Esophagus muscularis mucosa (tissue), 4 donors: Measurements from ENCODE around the gene HADHB. TPM values are rescaled to one million over a fixed set of nuclear protein-coding genes. Genes with fewer than 3 reads are reported as not detected.
A peak's percentile ranks its signal among the peaks of the same experiment; 100 is the strongest.
"Not testable (repeated sequence)": the region's sequence is repeated elsewhere in the genome, so short reads cannot be mapped to it uniquely, and the experiment has no call there.

Source experiments
- DNase-seq: peaks from one replicate; pipeline ENCODE4 v3.0.0-alpha.2; 2017; ENCODE audit errors: extremely low spot score
- H3K27ac ChIP-seq, 4 donors: fragments of 200-600 bp; sonication (generic); replicated peaks in 1 of 4; 1 replicate in 3 of 4; 2 replicates in 1 of 4; pipeline ENCODE4 v1.5.1; 2016 to 2019; ENCODE audit warnings: mild to moderate bottlenecking in 1 of 4
- H3K27me3 ChIP-seq, 4 donors: fragments of 200-600 bp; sonication (generic); one replicate each; pipeline versions ENCODE4 v1.5.1 to v1.6.0; 2016 to 2019
- H3K36me3 ChIP-seq, 4 donors: fragments of 200-600 bp; sonication (generic); one replicate each; pipeline ENCODE4 v1.5.1; 2016 to 2019
- H3K4me1 ChIP-seq, 4 donors: fragments of 200-600 bp; sonication (generic); one replicate each; pipeline ENCODE4 v1.5.1; 2016 to 2019
- H3K4me3 ChIP-seq, 4 donors: fragments of 200-600 bp; sonication (generic); 1 replicate in 2 of 4; 2 replicates in 2 of 4; pipeline ENCODE4 v1.5.1; 2016 to 2019; ENCODE audit warnings: mild to moderate bottlenecking in 4 of 4, moderate library complexity in 1 of 4
- H3K9me3 ChIP-seq, 4 donors: fragments of 200-600 bp; sonication (generic); 1 replicate in 3 of 4; 2 replicates in 1 of 4; pipeline ENCODE4 v1.5.1; 2016 to 2019
- CTCF ChIP-seq, 3 experiments: fragments of 200-600 bp in 2 of 3; fragments of 450-650 bp in 1 of 3; sonication (generic) in 2 of 3; IDR thresholded peaks; one replicate each; pipeline ENCODE4 v1.5.1; 2017 to 2019; ENCODE audit warnings: antibody characterized with exemption in 3 of 3, mild to moderate bottlenecking in 2 of 3, moderate library complexity in 1 of 3
- EP300 ChIP-seq: sonication (generic); formaldehyde crosslinking; IDR thresholded peaks from one replicate; pipeline ENCODE4 v1.6.1; 2017; ENCODE audit warnings: antibody characterized with exemption
- POLR2A ChIP-seq: fragments of 450-650 bp; IDR thresholded peaks from one replicate; pipeline ENCODE4 v1.6.1; 2017; ENCODE audit warnings: antibody characterized with exemption, moderate library complexity, mild to moderate bottlenecking, low read depth
- POLR2AphosphoS5 ChIP-seq, 2 donors: sonication (generic); formaldehyde crosslinking; IDR thresholded peaks; one replicate each; pipeline ENCODE4 v1.6.1; 2017; ENCODE audit warnings: antibody characterized with exemption in 2 of 2
- WGBS: methylation state at CpG from one replicate; pipeline ENCODE4 v1.1.5; 2018; 5-methylcytosine and 5-hydroxymethylcytosine counted together
- intact Hi-C: fragments of 100-400 bp; cut with DNase I; formaldehyde crosslinking; loops from one replicate; pipeline ENCODE4 v1.15.1; 2023
- total RNA-seq, 4 donors: library from RNA; depleted of rRNA; stranded (reverse); fragments of >200 nt; gene quantifications; one replicate each; pipeline versions ENCODE4 v1.1.0 to v1.2.1, GENCODE V29; 2016

The HADHB gene
- total RNA-seq, 4 donors from 2014 or later: 163 to 399 (median 192) TPM

GRCh38 chr2:26268213-26268612, 23.5 kb downstream of the HADHB start:
- DNase-seq: no peak
- Histone ChIP-seq H3K4me1 (peaks cover 13 to 20% (median 15%) of the 10 kb centered on the region in 4 donors), H3K36me3 (peaks cover 7 to 64% (median 40%) of the 10 kb centered on the region in 4 donors), H3K9me3 (no peaks in the 10 kb centered on the region), H3K27ac (no peak overlapping the region), H3K27me3 (no peaks in the 10 kb centered on the region), H3K4me3 (no peak overlapping the region)
- TF ChIP-seq EP300 (no peak), POLR2A (no peak), POLR2AphosphoS5 (IDR thresholded peaks at IDR 0.05) (no peak), CTCF (IDR thresholded peaks at IDR 0.05) (no peak)
- intact Hi-C loops: no loop called here
- 93% methylated on average over 4 of the region's 4 CpGs for whole genome bisulfite sequencing

GRCh38 chr2:26268670-26269385, 24.1 kb downstream of the HADHB start:
- H3K4me3 ChIP-seq, H3K9me3 ChIP-seq, H3K27me3 ChIP-seq, intact Hi-C loops, DNase-seq: not testable (repeated sequence)
- 82% methylated on average over 12 of the region's 12 CpGs for WGBS
- peak overlapping the region in 2 of 4 donors; percentile 8 to 35 for H3K27ac ChIP-seq
- H3K4me1 ChIP-seq: peaks cover 19 to 23% (median 21%) of the 10 kb centered on the region in 4 donors
- peaks cover 7 to 58% (median 34%) of the 10 kb centered on the region in 4 donors for H3K36me3 ChIP-seq

GRCh38 chr2:26269571-26270158, 24.9 kb downstream of the HADHB start:
- Histone ChIP-seq H3K9me3 (no peaks in the 10 kb centered on the region), H3K4me1 (peaks cover 25 to 30% (median 28%) of the 10 kb centered on the region in 4 donors), H3K27ac (peak overlapping the region in 3 of 4 donors; percentile 8 to 45 (median 35)), H3K27me3 (no peaks in the 10 kb centered on the region), H3K36me3 (peaks cover 7 to 50% (median 26%) of the 10 kb centered on the region in 4 donors), H3K4me3 (no peak overlapping the region)
- DNase-seq: no peak
- no peak for TF ChIP-seq EP300
- no peak for TF ChIP-seq POLR2A
- TF ChIP-seq CTCF (IDR thresholded peaks at IDR 0.05): no peak
- TF ChIP-seq POLR2AphosphoS5 (IDR thresholded peaks at IDR 0.05): no peak
- intact Hi-C loops: no loop called here
- 86% methylated on average over 6 of the region's 6 CpGs for WGBS

GRCh38 chr2:26270373-26270772, 25.6 kb downstream of the HADHB start:
- peak overlapping the region in 3 of 4 donors; percentile 8 to 45 (median 35) for H3K27ac ChIP-seq
- no peaks in the 10 kb centered on the region for H3K27me3 ChIP-seq

GRCh38 chr2:26273501-26273900, 28.8 kb downstream of the HADHB start:
- peaks cover 4 to 56% (median 35%) of the 10 kb centered on the region in 4 donors for H3K36me3 ChIP-seq
- WGBS: 79% methylated on average over 2 of the region's 2 CpGs
- DNase-seq: no peak
- no peak overlapping the region for H3K4me3 ChIP-seq
- no peaks in the 10 kb centered on the region for H3K9me3 ChIP-seq
- H3K27ac ChIP-seq: peak overlapping the region; percentile 65 to 82 (median 74)
- no peak for TF ChIP-seq POLR2AphosphoS5 (IDR thresholded peaks at IDR 0.05)
- no peak for TF ChIP-seq CTCF (IDR thresholded peaks at IDR 0.05)
- TF ChIP-seq POLR2A: no peak
- TF ChIP-seq EP300: no peak
- H3K27me3 ChIP-seq: no peaks in the 10 kb centered on the region
- intact Hi-C loops: no loop called here
- H3K4me1 ChIP-seq: peaks cover 32 to 44% (median 39%) of the 10 kb centered on the region in 4 donors

More at GRCh38 chr2:26270373-26270772, 25.6 kb downstream of the HADHB start:
- Histone ChIP-seq H3K4me3 (no peak overlapping the region), H3K36me3 (peaks cover under 1 to 43% (median 23%) of the 10 kb centered on the region in 4 donors), H3K4me1 (peaks cover 32 to 37% (median 35%) of the 10 kb centered on the region in 4 donors), H3K9me3 (no peaks in the 10 kb centered on the region)
- intact Hi-C loops: no loop called here
- DNase-seq: no peak
- TF ChIP-seq POLR2A (no peak), POLR2AphosphoS5 (IDR thresholded peaks at IDR 0.05) (no peak)
